SU-DHL-6 (cell line): Measurements from ENCODE around the gene TIMM17B.

Source experiments
- H2AFZ ChIP-seq: fragments of 200-600 bp; sonication (generic); 2 replicates; pipeline ENCODE4 v1.6.1; 2014; ENCODE audit warnings: low read depth, mild to moderate bottlenecking, moderate library complexity, mixed read lengths, antibody characterized with exemption, low read length; ENCODE audit not compliant: severe bottlenecking
- H3F3A ChIP-seq: fragments of 200-600 bp; shearing (Covaris generic); 2 replicates; pipeline ENCODE4 v1.6.0; 2016; ENCODE audit warnings: antibody characterized with exemption, mild to moderate bottlenecking; ENCODE audit not compliant: insufficient read depth
- H3K27ac ChIP-seq: fragments of 200-600 bp; sonication (generic); 2 replicates; pipeline ENCODE4 v1.5.1; 2016; ENCODE audit warnings: low read depth, mild to moderate bottlenecking, low read length, moderate library complexity, mixed read lengths
- H3K27me3 ChIP-seq: fragments of 200-600 bp; sonication (generic), shearing (Covaris generic); 2 replicates; pipeline ENCODE4 v1.6.0; 2014; ENCODE audit warnings: mild to moderate bottlenecking, low read length
- H3K36me3 ChIP-seq: fragments of 200-600 bp; sonication (generic); 2 replicates; pipeline ENCODE4 v1.6.1; 2014; ENCODE audit warnings: mild to moderate bottlenecking, low read length, mixed read lengths
- H3K4me2 ChIP-seq: fragments of 300-600, 200-600 bp; shearing (Covaris generic), sonication (generic); 2 replicates; pipeline ENCODE4 v1.6.0; 2014; ENCODE audit warnings: low read length, low read depth, mild to moderate bottlenecking; ENCODE audit not compliant: poor library complexity, severe bottlenecking
- H3K4me3 ChIP-seq: fragments of 200-600 bp; sonication (generic); 2 replicates; pipeline ENCODE4 v1.5.1; 2014; ENCODE audit warnings: antibody characterized with exemption, low read length, mild to moderate bottlenecking, mixed read lengths; ENCODE audit not compliant: insufficient read depth, poor library complexity, severe bottlenecking
- H3K79me2 ChIP-seq: fragments of 200-600 bp; sonication (generic); 2 replicates; pipeline ENCODE4 v1.6.1; 2014; ENCODE audit warnings: mild to moderate bottlenecking, low read length, moderate library complexity; ENCODE audit not compliant: insufficient read depth
- H3K9ac ChIP-seq: fragments of 200-600 bp; sonication (generic); 2 replicates; pipeline ENCODE4 v1.7.0; 2014; ENCODE audit warnings: mild to moderate bottlenecking, low read length
- H3K9me2 ChIP-seq: fragments of 200-600 bp; sonication (generic); replicated peaks from 2 replicates; pipeline ENCODE4 v1.6.1; 2014; ENCODE audit warnings: low read length; ENCODE audit not compliant: insufficient read depth
- H3K9me3 ChIP-seq: fragments of 200-600 bp; sonication (generic); 2 replicates; pipeline ENCODE4 v1.6.1; 2014; ENCODE audit warnings: low read length, mixed read lengths; ENCODE audit not compliant: insufficient read depth
- H4K20me1 ChIP-seq: fragments of 200-600 bp; sonication (generic); 2 replicates; pipeline ENCODE4 v1.6.1; 2014; ENCODE audit warnings: low read depth, mild to moderate bottlenecking, antibody characterized with exemption, low read length, moderate library complexity, mixed read lengths
- CTCF ChIP-seq: fragments of 200-600 bp; sonication (generic); IDR thresholded peaks from one replicate; pipeline ENCODE4 v1.5.1; 2017; ENCODE audit warnings: antibody characterized with exemption, mild to moderate bottlenecking, low read length, moderate library complexity; ENCODE audit not compliant: insufficient read depth, poor library complexity, severe bottlenecking
- EZH2phosphoT487 ChIP-seq: fragments of 200-600 bp; sonication (generic), shearing (Covaris generic); conservative IDR thresholded peaks from 2 replicates; pipeline ENCODE4 v1.6.1; 2018; ENCODE audit warnings: mild to moderate bottlenecking, antibody characterized with exemption, low read length, moderate library complexity, mixed read lengths

Gene TIMM17B

DNA sequence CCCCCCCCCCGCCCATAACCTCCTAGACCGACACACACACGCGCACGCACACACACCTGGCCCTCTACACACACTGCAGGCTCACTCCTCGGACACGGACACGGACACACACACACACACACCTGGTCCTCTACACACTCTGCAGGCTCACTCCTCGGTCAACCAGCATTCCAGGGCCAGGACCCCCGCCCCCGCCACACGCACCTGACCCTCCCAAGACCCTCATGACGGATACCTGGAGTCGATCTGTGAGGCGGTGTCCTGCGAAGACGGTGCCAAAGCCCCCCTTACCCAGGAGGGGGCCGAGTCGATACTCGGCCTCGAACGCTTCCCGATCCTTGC, 20.7 kb upstream of the TIMM17B start:
- H3K9me3 ChIP-seq = no peaks in the 10 kb centered on the region
- H3K79me2 ChIP-seq = peaks cover 19% of the 10 kb centered on the region
- H4K20me1 ChIP-seq = no peaks in the 10 kb centered on the region
- no peaks in the 10 kb centered on the region for H3K36me3 ChIP-seq
- no peaks in the 10 kb centered on the region for H3K9me2 ChIP-seq
- peak overlapping the region; percentile 82 for H3K27ac ChIP-seq
- H3K9ac ChIP-seq = peak overlapping the region; percentile 75
- peaks cover 17% of the 10 kb centered on the region for H3F3A ChIP-seq
- no peak for TF ChIP-seq CTCF
- TF ChIP-seq EZH2phosphoT487 = no peak
- peak overlapping the region; percentile 71 for H3K4me2 ChIP-seq
- H3K27me3 ChIP-seq = no peaks in the 10 kb centered on the region
- H3K4me3 ChIP-seq = peak overlapping the region; percentile 76
- no peak overlapping the region for H2AFZ ChIP-seq

DNA sequence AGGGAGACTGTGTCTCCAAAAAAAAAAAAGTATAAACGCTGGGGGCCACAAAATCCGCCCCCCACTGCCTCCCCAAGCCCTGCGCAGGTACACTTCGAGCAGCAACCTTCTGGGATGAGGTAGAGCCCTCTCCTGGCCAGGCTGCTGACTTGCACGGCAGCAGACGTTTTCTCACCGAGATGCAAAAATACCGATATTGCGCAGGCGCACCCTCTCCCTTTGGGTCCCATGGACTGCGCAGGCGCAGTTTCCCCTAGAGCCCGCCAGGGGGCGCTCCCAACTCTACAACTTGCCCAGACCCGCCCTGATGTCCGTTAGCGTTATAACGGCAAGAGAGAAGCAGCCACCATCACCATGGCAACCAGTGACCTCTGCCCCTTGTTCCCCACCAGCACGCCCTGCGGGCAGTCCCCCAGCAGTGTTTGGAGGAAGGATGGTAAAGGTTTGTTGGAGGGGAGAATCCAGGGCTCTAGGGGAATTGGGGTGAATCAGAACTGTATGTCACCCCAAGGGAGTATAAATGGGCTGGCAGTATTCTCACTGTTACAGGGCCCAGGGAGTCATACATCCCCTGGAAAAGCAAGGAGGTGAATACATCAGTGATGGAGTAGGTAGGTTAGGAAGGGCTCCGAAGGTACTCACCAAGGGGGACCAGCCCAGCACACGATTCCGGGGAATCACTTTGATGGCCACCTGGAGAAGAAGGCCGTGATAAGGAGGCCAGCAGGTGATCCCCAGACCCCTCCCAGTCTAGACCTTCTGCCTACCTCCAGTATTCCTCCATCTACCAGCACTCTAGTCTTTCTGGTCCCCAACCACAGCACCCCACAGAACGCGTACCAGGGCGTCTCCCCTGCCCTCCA, 19.8 kb upstream of the TIMM17B start:
- no peaks in the 10 kb centered on the region for H3K27me3 ChIP-seq
- H3K4me3 ChIP-seq = peak overlapping the region; percentile 76
- H3K79me2 ChIP-seq = peaks cover 19% of the 10 kb centered on the region
- H3K9ac ChIP-seq = peak overlapping the region; percentile 75
- H3K27ac ChIP-seq = peak overlapping the region; percentile 82
- no peaks in the 10 kb centered on the region for H3K9me2 ChIP-seq
- H2AFZ ChIP-seq = no peak overlapping the region
- H4K20me1 ChIP-seq = no peaks in the 10 kb centered on the region
- TF ChIP-seq EZH2phosphoT487 = no peak
- peak; percentile 80 for TF ChIP-seq CTCF
- H3F3A ChIP-seq = peaks cover 26% of the 10 kb centered on the region
- H3K36me3 ChIP-seq = no peaks in the 10 kb centered on the region
- H3K9me3 ChIP-seq = no peaks in the 10 kb centered on the region
- peak overlapping the region; percentile 71 for H3K4me2 ChIP-seq

- TF ChIP-seq CTCF (no peak), EZH2phosphoT487 (no peak)
- Histone ChIP-seq H3F3A (peaks cover 23% of the 10 kb centered on the region), H4K20me1 (no peaks in the 10 kb centered on the region), H3K9me2 (no peaks in the 10 kb centered on the region), H3K36me3 (no peaks in the 10 kb centered on the region), H2AFZ (no peak overlapping the region), H3K79me2 (peaks cover 34% of the 10 kb centered on the region), H3K9me3 (no peaks in the 10 kb centered on the region), H3K27ac (no peak overlapping the region), H3K4me3 (no peak overlapping the region), H3K4me2 (no peak overlapping the region), H3K9ac (no peak overlapping the region), H3K27me3 (no peaks in the 10 kb centered on the region)
These were observed 17.3 kb upstream of the TIMM17B start for GRCh38 chrX:48914593-48915493.
